Spinal cord (tissue), 10 donors: ENCODE results near the gene LMLN. TPM values are rescaled to one million over a fixed set of nuclear protein-coding genes. Genes with fewer than 3 reads are reported as not detected.
"Not testable (repeated sequence)": the region's sequence is repeated elsewhere in the genome, so short reads cannot be mapped to it uniquely, and the experiment has no call there.

ENCODE experiments used
- DNase-seq, 6 donors: peaks; one replicate each; pipeline versions ENCODE4 v3.0.0 to v3.0.0-alpha.2; 2013 to 2015; ENCODE audit warnings: low spot score in 6 of 6, low read depth in 4 of 6
- H3K27ac ChIP-seq: one replicate; pipeline ENCODE4 v1.5.1; 2013; ENCODE audit warnings: low read depth, low read length, control low read depth
- H3K27me3 ChIP-seq: one replicate; pipeline ENCODE4 v1.6.1; 2013; ENCODE audit warnings: low read length; ENCODE audit not compliant: control insufficient read depth, insufficient read depth
- H3K36me3 ChIP-seq: one replicate; pipeline ENCODE4 v1.6.1; 2013; ENCODE audit warnings: low read length; ENCODE audit not compliant: control insufficient read depth, insufficient read depth
- H3K4me1 ChIP-seq: one replicate; pipeline ENCODE4 v1.6.1; 2013; ENCODE audit warnings: low read length; ENCODE audit not compliant: control insufficient read depth, insufficient read depth
- H3K4me3 ChIP-seq: one replicate; pipeline ENCODE4 v1.5.1; 2013; ENCODE audit warnings: low read depth, low read length, control low read depth
- H3K9me3 ChIP-seq: one replicate; pipeline ENCODE4 v1.6.1; 2013; ENCODE audit warnings: low read length; ENCODE audit not compliant: control insufficient read depth, insufficient read depth
- WGBS: methylation state at CpG from one replicate; pipeline ENCODE4 v1.1.5; 2013; ENCODE audit warnings: missing lambda C conversion rate; ENCODE audit not compliant: insufficient coverage; 5-methylcytosine and 5-hydroxymethylcytosine counted together
- long read RNA-seq, 4 donors: transcript quantifications; one replicate each; lab custom pipeline, GENCODE V29; 2026
- polyA plus RNA-seq, 2 donors: library from polyadenylated mRNA; unstranded; fragments of 120-200 nt; gene quantifications; one replicate each; pipeline ENCODE4 v1.2.1, GENCODE V29; 2013; ENCODE audit not compliant: insufficient read length in 2 of 2
- total RNA-seq, 2 donors: library from RNA; depleted of rRNA in 1 of 2; stranded (reverse); fragments of 120-200 nt in 1 of 2; fragments of >200 nt in 1 of 2; gene quantifications; one replicate each; pipeline versions ENCODE4 v1.2.3 to v1.2.4, GENCODE V29; 2013 to 2014
- donor health status: healthy.

The LMLN gene
- total RNA-seq = 10 to 100 TPM in 1 of 2 donors, 1 to 10 TPM in 1; 9.5 to 16.3 TPM
- polyA plus RNA-seq = 1 to 10 TPM; 8.5 to 10.0 TPM
- long read RNA-seq, donor 1 = 0 reads
- long read RNA-seq, donor 2 = 0 reads
- long read RNA-seq, donor 3 = 0 reads
- long read RNA-seq, donor 4 = 0 reads

GRCh38 chr3:197959891-197960693 is at the start of gene LMLN:
Gene LMLN, plus strand, starts transcription at chr3:197960217. Its CDS starts 29 bp downstream, at chr3:197960246.
- no peaks in the 10 kb centered on the region for H3K27me3 ChIP-seq
- 0% methylated on average over 61 of the region's 62 CpGs for WGBS
- peaks cover 17% of the 10 kb centered on the region for H3K36me3 ChIP-seq
- H3K9me3 ChIP-seq = no peaks in the 10 kb centered on the region
- H3K4me1 ChIP-seq = peaks cover 17% of the 10 kb centered on the region
- peak; percentile 80 to 99 (median 94) for DNase-seq
- H3K4me3 ChIP-seq = peak within 1 kb of the TSS; percentile 88
- H3K27ac ChIP-seq = peak within 1 kb of the TSS; percentile 74

- 80% methylated on average over 22 of the region's 33 CpGs for WGBS
- Histone ChIP-seq H3K27me3 (no peaks in the 10 kb centered on the region), H3K36me3 (peaks cover 13% of the 10 kb centered on the region), H3K27ac (no peak overlapping the region), H3K4me3 (no peak overlapping the region), H3K9me3 (no peaks in the 10 kb centered on the region), H3K4me1 (peaks cover 4% of the 10 kb centered on the region)
- peak in 1 of 6 donors; percentile 47 for DNase-seq
Measured at GRCh38 chr3:197912741-197913476, 47.1 kb upstream of the LMLN start.

GRCh38 chr3:197913641-197914380 is 46.2 kb upstream of the LMLN start:
- Histone ChIP-seq H3K27ac (no peak overlapping the region), H3K36me3 (peaks cover 13% of the 10 kb centered on the region), H3K4me3 (no peak overlapping the region), H3K9me3 (no peaks in the 10 kb centered on the region), H3K4me1 (peaks cover 4% of the 10 kb centered on the region), H3K27me3 (no peaks in the 10 kb centered on the region)
- peak in 2 of 6 donors; percentile 14 to 35 for DNase-seq
- WGBS = 94% methylated on average over 5 of the region's 12 CpGs

- not testable (repeated sequence) for H3K27me3 ChIP-seq, H3K4me3 ChIP-seq, DNase-seq, H3K27ac ChIP-seq, H3K4me1 ChIP-seq, H3K9me3 ChIP-seq
- 96% methylated on average over 15 of the region's 24 CpGs for WGBS
- H3K36me3 ChIP-seq = peaks cover 18% of the 10 kb centered on the region
Measured at GRCh38 chr3:197921429-197922275, 38.4 kb upstream of the LMLN start.

- H3K4me1 ChIP-seq = no peaks in the 10 kb centered on the region
- no peak for DNase-seq
- H3K36me3 ChIP-seq = peaks cover 40% of the 10 kb centered on the region
- H3K27me3 ChIP-seq = no peaks in the 10 kb centered on the region
- H3K4me3 ChIP-seq = no peak overlapping the region
- no peak overlapping the region for H3K27ac ChIP-seq
- no peaks in the 10 kb centered on the region for H3K9me3 ChIP-seq
- 76% methylated on average over 2 of the region's 7 CpGs for WGBS
Measured at GRCh38 chr3:197926418-197926817, 33.6 kb upstream of the LMLN start.

GRCh38 chr3:197927578-197927977 is 32.4 kb upstream of the LMLN start:
- H3K27ac ChIP-seq, H3K27me3 ChIP-seq, H3K4me3 ChIP-seq, H3K4me1 ChIP-seq, H3K9me3 ChIP-seq, DNase-seq: not testable (repeated sequence)
- no CpG with 5 or more reads among the region's 3 CpGs for WGBS
- peaks cover 46% of the 10 kb centered on the region for H3K36me3 ChIP-seq

GRCh38 chr3:197936819-197937384 is 23.1 kb upstream of the LMLN start:
- DNase-seq = no peak
- no peaks in the 10 kb centered on the region for H3K4me1 ChIP-seq
- 70% methylated on average over 13 of the region's 15 CpGs for WGBS

GRCh38 chr3:197940745-197941384 is 19.2 kb upstream of the LMLN start:
- no peak for DNase-seq
- no peaks in the 10 kb centered on the region for H3K4me1 ChIP-seq
- no peaks in the 10 kb centered on the region for H3K9me3 ChIP-seq
- H3K27ac ChIP-seq = no peak overlapping the region
- no peak overlapping the region for H3K4me3 ChIP-seq
- 75% methylated on average over 1 of the region's 1 CpG for WGBS
- peaks cover 15% of the 10 kb centered on the region for H3K36me3 ChIP-seq
- H3K27me3 ChIP-seq = no peaks in the 10 kb centered on the region

More at GRCh38 chr3:197936819-197937384, 23.1 kb upstream of the LMLN start:
- no peak overlapping the region for H3K27ac ChIP-seq
- no peaks in the 10 kb centered on the region for H3K9me3 ChIP-seq
- no peaks in the 10 kb centered on the region for H3K27me3 ChIP-seq
- H3K4me3 ChIP-seq = no peak overlapping the region
- peaks cover 25% of the 10 kb centered on the region for H3K36me3 ChIP-seq
